HG03442 (cell line): Measurements from ENCODE around the gene GRB2.
"Not testable (repeated sequence)": the region's sequence is repeated elsewhere in the genome, so short reads cannot be mapped to it uniquely, and the experiment has no call there.

Experiments
- ATAC-seq: cut with Tn5 transposase; IDR thresholded peaks from one replicate; pipeline ENCODE4 v1.9.1; 2021; ENCODE audit warnings: mild to moderate bottlenecking, moderate library complexity; ENCODE audit not compliant: unreplicated experiment

The GRB2 gene

GRCh38 chr17:75405365-75406221 lies at the start of gene GRB2:
GRB2 (minus strand) TSS chr17:75405678; CDS start chr17:75393628, 12,050 bp downstream.
- ATAC-seq = peak; percentile 71

DNA sequence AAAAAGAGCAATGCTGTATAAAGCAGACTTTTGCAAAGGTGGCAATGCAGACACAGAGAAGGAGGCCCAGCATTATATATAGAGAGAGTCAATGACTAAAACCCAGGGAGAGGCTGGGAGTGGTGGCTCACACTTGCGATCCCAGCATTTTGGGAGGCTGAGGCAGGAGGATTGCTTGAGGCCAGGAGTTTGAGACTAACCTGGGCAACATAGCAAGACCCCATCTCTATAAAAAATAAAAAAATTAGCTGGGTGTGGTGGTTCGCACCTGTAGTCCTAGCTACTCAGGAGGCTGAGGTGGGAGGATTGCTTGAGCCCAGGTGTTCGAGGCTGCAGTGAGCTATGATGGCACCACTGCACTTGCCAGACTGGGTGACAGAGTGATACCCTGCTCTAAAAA lies 49.2 kb upstream of the GRB2 start:
- not testable (repeated sequence) for ATAC-seq

DNA sequence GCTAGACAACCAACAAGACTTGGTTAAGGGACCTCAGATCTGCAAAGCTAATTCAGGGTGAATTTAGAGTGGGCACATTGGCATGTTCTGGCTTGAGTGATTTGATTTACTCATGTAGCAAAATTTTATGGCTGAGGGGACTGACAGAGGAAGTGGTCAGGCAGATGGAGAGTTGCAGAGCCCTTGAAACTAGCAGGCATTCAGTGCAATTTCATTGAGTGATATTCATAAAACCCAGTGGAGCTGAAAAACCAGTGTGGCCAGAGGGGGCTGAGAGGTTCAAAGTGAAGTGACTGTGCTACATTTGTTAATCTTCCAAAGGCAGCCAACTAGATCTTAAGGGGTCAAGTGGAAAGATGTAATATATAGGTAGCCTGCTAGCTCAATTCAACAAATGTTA lies 48.7 kb upstream of the GRB2 start:
- ATAC-seq = no peak

GRCh38 chr17:75450270-75450669 lies 44.8 kb upstream of the GRB2 start:
- ATAC-seq = no peak

DNA sequence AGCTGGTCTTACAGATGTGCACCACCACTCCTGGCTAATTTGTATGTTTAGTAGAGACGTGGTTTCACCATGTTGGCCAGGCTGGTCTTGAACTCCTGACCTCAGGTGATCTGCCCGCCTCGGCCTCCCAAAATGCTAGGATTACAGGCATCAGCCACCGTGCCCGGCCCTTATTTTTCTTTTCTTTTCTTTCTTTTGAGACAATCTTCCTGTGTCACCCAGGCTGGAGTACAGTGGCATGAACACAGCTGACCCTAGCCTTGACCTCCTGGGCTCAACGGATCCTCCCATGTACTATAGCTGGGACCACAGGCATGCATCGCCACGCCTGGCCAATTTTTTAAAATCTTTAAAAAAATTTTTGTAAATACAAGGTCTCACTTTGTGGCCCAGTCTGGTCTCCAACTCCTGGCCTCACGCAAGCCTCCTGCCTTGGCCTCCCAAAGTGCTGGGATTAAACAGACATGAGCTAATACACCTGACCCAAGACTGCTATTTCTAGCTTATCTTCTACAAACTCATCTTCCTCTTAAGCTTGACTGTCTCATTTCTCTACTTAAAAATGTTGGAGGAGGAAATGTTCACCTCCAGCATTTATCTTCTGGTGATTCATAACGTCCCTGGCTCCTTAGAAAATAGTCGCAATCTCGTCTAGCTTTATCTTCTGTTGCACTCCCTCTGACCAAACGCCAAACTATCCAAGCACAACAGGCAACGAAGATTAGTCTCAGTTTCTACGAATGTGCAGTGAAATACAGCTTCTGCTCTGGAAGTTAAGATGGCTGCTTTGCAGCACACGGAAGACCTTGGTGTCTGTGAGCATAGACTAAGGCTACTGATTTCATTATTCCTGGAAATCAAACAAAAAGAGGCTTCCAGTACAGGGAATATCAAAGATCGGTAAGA lies 42.7 kb upstream of the GRB2 start:
- no peak for ATAC-seq

DNA sequence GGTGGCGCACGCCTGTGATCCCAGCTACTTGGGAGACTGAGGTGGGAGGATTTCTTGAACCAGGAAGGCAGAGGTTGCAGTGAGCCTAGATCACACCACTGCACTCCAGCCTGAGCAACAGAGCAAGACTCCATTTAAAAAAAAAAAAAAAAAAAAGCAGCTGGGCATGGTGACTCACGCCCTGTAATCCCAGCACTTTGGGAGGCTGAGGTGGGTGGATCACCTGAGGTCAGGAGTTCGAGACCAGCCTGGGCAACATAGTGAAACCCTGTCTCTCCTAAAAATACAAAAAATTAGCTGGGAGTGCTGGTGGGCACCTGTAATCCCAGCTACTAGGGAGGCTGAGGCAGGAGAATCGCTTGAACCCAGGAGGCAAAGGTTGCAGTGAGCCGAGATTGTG lies 40.4 kb upstream of the GRB2 start:
- ATAC-seq = not testable (repeated sequence)

DNA sequence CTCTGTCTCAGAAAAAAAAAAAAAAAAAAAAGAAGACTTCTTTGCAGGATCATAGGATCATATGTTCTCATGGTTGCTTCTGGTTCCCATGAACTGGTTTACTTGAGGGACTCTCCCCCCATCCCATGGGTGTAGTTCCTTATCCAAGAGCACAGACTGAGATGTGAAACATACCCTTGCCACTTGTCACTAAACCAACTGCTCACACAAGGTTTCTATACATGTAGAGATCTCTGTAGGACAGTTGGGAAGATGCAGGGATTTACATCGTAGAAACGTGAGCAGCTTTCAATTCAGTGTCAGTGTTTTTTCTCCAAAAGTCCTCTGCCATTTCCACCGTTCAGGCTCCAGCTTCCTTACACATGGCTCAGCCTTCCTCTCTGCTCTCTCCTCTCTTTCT lies 39.8 kb upstream of the GRB2 start:
- ATAC-seq = no peak

DNA sequence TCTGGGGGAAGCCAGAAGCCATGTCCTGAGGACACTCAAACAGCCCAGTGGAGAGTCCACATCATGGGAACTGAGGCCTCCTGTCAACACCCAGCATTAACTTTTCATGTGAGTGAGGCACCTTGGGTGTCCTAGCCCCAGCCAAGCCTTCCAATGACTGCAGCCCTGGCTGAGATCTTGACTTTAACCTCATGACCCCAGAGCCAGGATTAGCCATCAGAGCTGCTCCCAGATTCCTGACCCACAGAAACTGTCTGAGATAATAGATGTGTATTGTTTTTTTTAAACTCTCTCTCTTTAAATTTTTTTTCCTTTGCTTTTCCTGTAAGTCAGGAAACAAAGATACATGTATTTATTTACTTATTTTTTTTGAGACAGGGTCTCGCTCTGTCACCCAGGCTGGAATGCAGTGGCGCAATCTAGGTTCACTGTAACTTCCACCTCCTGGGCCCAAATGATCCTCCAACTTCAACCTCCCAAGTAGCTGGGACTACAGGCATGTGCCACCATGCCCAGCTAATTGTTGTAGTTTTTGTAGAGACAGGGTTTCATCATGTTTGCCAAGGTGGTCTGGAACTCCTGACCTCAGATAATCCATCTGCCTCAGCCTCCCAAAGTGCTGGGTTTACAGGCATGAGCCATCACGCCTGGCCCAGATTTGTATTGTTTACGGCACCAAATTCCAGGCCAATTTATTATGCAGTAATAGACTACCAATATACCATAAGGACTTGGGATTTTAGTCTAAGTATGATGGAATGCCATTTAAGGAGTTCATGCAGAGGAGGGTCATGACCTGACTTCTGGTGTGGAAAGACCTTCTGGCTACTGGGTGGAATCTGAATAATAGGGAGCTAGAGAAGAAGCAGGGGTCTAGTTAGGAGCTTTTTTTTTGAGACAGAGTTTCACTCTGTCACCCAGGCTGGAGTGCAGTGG lies 37.0 kb upstream of the GRB2 start:
- ATAC-seq = no peak

DNA sequence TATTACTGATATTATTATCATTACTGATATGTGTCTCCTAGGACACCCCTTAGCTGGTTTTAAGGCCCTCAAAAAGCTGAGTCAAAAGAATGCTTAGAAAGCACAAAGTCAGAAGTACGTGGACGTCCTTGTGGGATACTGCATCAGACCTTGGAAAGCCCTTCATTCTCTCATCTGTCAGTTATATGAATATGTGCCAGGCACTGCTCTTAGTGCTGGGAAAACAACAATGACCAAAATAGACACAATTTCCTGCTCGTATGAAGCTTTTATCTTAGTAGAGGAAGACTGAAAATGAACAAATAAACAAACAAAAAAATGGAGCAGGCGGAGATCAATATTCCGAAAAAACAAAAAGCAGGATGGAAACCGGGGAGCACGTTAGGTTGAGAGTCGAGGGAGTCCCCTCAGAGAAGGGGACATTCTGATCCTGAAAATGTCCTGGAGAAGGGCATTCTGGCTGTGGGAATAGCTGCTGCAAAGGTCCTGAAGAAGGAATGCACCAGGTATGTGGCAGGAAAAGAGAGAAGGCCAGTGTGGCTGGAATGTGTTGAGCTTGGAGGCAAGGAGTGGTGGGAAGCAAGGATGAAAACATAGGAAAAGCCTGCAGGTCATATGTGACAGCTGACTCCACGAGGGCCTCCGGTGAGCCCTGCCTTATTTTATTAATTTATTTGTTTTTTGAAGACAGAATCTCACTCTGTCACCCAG lies 35.4 kb upstream of the GRB2 start:
- ATAC-seq = no peak

- no peak for ATAC-seq
Observed at GRCh38 chr17:75439287-75439686, 33.8 kb upstream of the GRB2 start.

GRCh38 chr17:75437404-75437803 lies 31.9 kb upstream of the GRB2 start:
- not testable (repeated sequence) for ATAC-seq

GRCh38 chr17:75434433-75434832 lies 29.0 kb upstream of the GRB2 start:
- not testable (repeated sequence) for ATAC-seq

DNA sequence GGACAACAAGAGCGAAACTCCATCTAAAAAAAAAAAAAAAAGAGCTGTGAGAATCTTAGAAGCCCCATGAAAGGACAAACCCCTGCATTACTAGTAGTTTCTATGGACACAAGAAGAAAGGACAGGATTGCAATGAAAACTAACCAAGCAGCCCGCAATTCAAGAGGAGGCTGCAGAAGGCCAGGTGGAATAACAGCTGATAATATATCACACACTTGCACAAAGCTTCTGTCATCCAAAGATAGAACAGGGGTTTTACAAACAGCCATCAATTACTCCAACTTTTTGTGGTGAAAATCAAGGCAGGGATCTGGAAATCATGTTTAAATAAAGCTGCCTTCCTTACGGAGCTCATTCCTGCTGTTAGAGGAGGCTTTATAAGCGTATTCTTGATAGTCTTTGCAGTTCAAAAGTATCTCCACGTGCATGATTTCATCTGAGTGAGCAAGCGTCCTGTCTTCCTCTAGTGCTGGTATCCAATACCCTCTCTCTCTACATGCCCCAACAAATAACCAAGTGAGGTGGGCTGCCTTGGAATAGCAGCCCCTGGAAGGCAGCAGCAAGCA lies 27.8 kb upstream of the GRB2 start:
- ATAC-seq = no peak

GRCh38 chr17:75430159-75430974 lies 24.9 kb upstream of the GRB2 start:
- ATAC-seq = no peak

DNA sequence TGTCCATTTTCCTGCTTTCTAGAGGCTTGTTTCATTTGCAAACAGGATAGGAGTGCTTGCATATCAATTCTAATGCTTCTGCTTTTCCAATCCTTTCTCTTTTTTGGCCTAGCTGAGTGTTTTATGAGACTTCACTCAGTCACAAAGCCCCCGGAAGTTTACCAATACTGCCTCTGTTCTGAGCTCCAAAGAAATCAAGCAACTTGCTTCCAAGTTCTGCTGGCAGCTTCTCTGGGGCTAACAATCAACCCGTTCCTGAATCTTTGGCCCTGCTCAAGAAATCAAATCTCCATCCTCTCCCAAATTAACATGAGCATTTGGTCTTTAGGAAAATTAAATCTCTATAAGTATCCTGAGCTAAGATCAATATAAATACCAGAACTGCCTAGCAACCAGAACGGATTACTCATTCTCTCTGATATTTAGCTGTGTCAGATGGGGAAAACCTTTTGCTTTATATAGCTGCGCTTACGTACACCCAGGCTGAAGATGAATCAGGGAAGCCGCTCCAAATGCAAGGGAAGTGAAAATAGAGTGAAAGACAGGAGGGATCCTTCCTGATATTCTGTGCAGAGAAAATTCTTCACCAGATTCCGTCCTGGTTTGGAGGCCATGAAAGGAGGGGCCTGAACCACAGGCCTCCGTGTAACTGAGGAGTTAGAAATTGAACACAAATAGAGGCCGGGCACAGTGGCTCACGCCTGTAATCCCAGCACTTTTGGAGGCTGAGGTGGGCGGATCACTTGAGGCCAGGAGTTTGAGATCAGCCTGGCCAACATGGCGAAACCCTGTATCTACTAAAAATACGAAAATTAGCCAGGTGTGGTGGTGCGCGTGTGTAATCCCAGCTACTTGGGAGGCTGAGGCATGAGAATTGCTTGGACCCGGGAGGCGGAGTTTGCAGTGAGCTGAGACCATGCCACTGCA lies 23.3 kb upstream of the GRB2 start:
- ATAC-seq = no peak

DNA sequence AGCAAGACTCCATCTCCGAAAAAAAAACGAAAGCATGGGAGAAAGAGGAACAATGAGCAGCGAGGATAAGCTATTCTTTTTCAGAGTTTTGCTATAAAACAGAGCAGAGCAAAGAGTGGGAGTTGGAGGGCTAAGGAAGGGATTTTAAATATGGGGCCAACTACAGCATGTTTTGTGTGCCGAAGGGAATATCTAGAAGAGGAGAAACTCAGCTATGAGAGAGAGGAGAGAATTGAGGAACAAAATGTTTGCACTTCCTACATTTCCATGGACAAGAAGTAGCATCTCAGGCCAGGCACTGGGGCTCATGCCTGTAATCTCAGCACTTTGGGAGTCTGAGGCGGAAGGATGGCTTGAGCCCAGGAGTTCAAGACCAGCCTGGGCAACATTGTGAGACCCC lies 13.1 kb upstream of the GRB2 start:
- ATAC-seq = no peak

GRCh38 chr17:75417054-75417580 lies 11.6 kb upstream of the GRB2 start:
- no peak for ATAC-seq

DNA sequence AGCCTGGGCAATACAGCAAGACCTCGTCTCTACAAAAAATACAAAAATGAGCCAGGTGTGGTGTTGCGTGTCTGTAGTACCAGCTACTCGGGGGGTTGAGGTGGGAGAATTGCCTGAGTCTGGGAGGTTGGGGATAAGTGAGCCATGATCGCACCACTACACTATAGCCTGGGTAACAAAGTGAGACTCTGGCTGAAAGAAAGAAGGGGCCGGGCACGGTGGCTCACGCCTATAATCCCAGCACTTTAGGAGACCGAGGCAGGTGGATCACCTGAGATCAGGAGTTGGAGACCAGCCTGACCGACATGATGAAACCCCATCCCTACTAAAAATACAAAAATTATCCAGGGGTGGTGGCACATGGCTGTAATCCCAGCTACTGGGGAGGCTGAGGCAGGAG lies 10.5 kb upstream of the GRB2 start:
- ATAC-seq = no peak
